Lung (tissue), 12 donors: Measurements from ENCODE around the gene SAT2. TPM values are rescaled to one million over a fixed set of nuclear protein-coding genes. Genes with fewer than 3 reads are reported as not detected.

Experiments
- ATAC-seq: fragments of 200-7000 bp; cut with Tn5 transposase; one replicate; pipeline ENCODE4 v1.9.1; 2020; ENCODE audit warnings: moderate number of reproducible peaks; ENCODE audit not compliant: insufficient read depth, low FRiP score
- DNase-seq, 3 donors: peaks; one replicate each; pipeline ENCODE4 v3.0.0-alpha.2; 2013 to 2017
- H3K27ac ChIP-seq, 2 donors: one replicate each; pipeline ENCODE4 v1.5.1; 2013; ENCODE audit warnings: mild to moderate bottlenecking in 2 of 2, moderate library complexity in 2 of 2, control low read depth in 1 of 2, inconsistent platforms in 1 of 2, low read depth in 1 of 2, low read length in 1 of 2
- H3K27me3 ChIP-seq, 3 donors: one replicate each; pipeline ENCODE4 v1.5.1; 2013; ENCODE audit warnings: low read length in 2 of 3; ENCODE audit not compliant: control insufficient read depth in 3 of 3, insufficient read depth in 3 of 3
- H3K36me3 ChIP-seq, 4 donors: one replicate each; pipeline ENCODE4 v1.5.1; 2013; ENCODE audit warnings: low read length in 4 of 4, mild to moderate bottlenecking in 1 of 4, moderate library complexity in 1 of 4; ENCODE audit not compliant: control insufficient read depth in 4 of 4, insufficient read depth in 4 of 4
- H3K4me1 ChIP-seq, 5 donors: one replicate each; pipeline ENCODE4 v1.5.1; 2013; ENCODE audit warnings: low read length in 5 of 5, mild to moderate bottlenecking in 2 of 5, moderate library complexity in 1 of 5; ENCODE audit not compliant: control insufficient read depth in 5 of 5, insufficient read depth in 5 of 5
- H3K4me3 ChIP-seq: one replicate; pipeline ENCODE4 v1.5.1; 2013; ENCODE audit warnings: mild to moderate bottlenecking, control low read depth, moderate library complexity
- H3K9ac ChIP-seq, 2 donors: one replicate each; pipeline ENCODE4 v1.5.1; 2013; ENCODE audit warnings: low read length in 2 of 2, control low read depth in 1 of 2; ENCODE audit not compliant: insufficient read depth in 1 of 2
- H3K9me3 ChIP-seq, 4 donors: one replicate each; pipeline ENCODE4 v1.5.1; 2013; ENCODE audit warnings: low read length in 3 of 4, mild to moderate bottlenecking in 1 of 4, moderate library complexity in 1 of 4; ENCODE audit not compliant: control insufficient read depth in 4 of 4, insufficient read depth in 3 of 4
- WGBS, 2 donors: extraction: QIAGEN DNeasy Blood & Tissue Kit; methylation state at CpG; one replicate each; pipeline ENCODE4 v1.1.7; 2013; 5-methylcytosine and 5-hydroxymethylcytosine counted together
- polyA plus RNA-seq, 2 donors: library from polyadenylated mRNA; stranded (reverse); fragments of 200-250 nt; gene quantifications; one replicate each; pipeline ENCODE4 v1.2.1, GENCODE V29; 2013
- total RNA-seq, 2 donors: library from RNA; depleted of rRNA in 1 of 2; stranded (reverse); fragments of >200 nt in 1 of 2; gene quantifications; one replicate each; pipeline ENCODE4 v1.2.1, GENCODE V29; 2014 to 2021
- TF ChIP-seq, protein P1 (sequence below): IDR thresholded peaks from 2 replicates; pipeline ENCODE4 v1.5.1; 2012; ENCODE audit warnings: mild to moderate bottlenecking; ENCODE audit errors: control extremely low read depth, extremely low read depth
- donor health status: control.
- donor health status: control.
- donor health status: Bipolar disorder and iron deficiency.
- donor health status: healthy.
- donor health status: DM: yes; HTN: yes; CAD: no.

Gene SAT2
- total and polyA plus RNA-seq, 4 donors = 50.7 to 168 (median 89.5) TPM

- Histone ChIP-seq H3K27ac (no peak overlapping the region), H3K9ac (no peak overlapping the region), H3K4me1 (peaks cover 0 to 7% (median 0%) of the 10 kb centered on the region in 5 donors), H3K27me3 (no peaks in the 10 kb centered on the region), H3K4me3 (no peak overlapping the region), H3K9me3 (no peaks in the 10 kb centered on the region), H3K36me3 (no peaks in the 10 kb centered on the region)
- DNase-seq = peak; percentile 84 to 87 (median 87)
- TF ChIP-seq, protein P1, sequence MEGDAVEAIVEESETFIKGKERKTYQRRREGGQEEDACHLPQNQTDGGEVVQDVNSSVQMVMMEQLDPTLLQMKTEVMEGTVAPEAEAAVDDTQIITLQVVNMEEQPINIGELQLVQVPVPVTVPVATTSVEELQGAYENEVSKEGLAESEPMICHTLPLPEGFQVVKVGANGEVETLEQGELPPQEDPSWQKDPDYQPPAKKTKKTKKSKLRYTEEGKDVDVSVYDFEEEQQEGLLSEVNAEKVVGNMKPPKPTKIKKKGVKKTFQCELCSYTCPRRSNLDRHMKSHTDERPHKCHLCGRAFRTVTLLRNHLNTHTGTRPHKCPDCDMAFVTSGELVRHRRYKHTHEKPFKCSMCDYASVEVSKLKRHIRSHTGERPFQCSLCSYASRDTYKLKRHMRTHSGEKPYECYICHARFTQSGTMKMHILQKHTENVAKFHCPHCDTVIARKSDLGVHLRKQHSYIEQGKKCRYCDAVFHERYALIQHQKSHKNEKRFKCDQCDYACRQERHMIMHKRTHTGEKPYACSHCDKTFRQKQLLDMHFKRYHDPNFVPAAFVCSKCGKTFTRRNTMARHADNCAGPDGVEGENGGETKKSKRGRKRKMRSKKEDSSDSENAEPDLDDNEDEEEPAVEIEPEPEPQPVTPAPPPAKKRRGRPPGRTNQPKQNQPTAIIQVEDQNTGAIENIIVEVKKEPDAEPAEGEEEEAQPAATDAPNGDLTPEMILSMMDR = no peak
- 26 to 46% methylated on average over 5 of the region's 5 CpGs for WGBS, 2 donors
- ATAC-seq = no peak
These were observed 6.8 kb upstream of the SAT2 start for GRCh38 chr17:7634384-7634783.

DNA sequence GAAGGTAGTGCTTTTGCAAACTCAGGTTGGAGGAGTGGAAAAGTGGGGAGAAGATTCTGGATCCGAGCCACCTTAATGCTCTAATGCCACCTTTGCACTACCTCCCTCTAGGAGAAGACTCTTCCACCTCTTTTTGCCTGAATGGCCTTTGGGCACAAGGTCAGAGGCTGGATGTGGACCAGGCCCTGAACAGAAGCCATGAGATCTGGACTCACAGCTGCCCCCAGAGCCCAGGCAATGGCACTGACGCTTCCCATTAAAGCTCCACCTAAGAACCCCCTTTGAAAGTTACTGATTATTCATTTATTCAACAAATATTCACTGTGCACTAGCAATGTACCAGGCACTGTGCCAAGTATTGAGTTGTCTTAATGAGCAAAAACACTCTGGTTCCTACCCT lies 5.5 kb upstream of the SAT2 start:
- no peak for ATAC-seq
- WGBS, 2 donors = 85 to 91% methylated on average over 2 of the region's 2 CpGs

DNA sequence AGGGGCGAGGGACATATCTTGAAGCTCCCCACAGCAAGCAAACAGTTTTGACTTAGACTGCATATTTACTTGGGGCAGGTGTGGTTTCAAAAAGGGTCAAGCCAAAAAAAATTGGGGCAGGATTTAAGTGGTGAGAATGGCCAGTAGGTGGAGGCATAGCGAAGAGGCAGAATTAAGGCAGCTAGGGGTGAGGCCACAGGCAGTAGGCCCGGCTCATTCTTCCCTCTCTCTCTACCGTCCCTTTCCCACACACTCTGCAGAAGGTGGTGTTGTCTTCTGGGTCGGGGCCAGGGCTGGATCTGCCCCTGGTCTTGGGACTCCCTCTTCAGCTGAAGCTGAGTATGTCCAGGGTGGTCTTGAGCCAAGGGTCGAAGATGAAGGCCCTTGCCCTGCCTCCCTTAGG lies 4.9 kb upstream of the SAT2 start:
- H3K9me3 ChIP-seq = no peaks in the 10 kb centered on the region
- no peak overlapping the region for H3K9ac ChIP-seq
- no peak for ATAC-seq
- H3K4me1 ChIP-seq = peaks cover 0 to 13% (median 0%) of the 10 kb centered on the region in 5 donors
- no peak overlapping the region for H3K4me3 ChIP-seq
- H3K27me3 ChIP-seq = no peaks in the 10 kb centered on the region
- H3K36me3 ChIP-seq = no peaks in the 10 kb centered on the region
- TF ChIP-seq, protein P1 = no peak
- H3K27ac ChIP-seq = no peak overlapping the region
- 42 to 46% methylated on average over 6 of the region's 6 CpGs for WGBS, 2 donors
- DNase-seq = peak in 2 of 3 donors; percentile 23 to 40

More for the DNA sequence above, 5.5 kb upstream of the SAT2 start:
- H3K27ac ChIP-seq = no peak overlapping the region
- H3K9ac ChIP-seq = no peak overlapping the region
- H3K27me3 ChIP-seq = no peaks in the 10 kb centered on the region
- H3K36me3 ChIP-seq = no peaks in the 10 kb centered on the region
- TF ChIP-seq, protein P1 = no peak
- H3K4me1 ChIP-seq = peaks cover 0 to 9% (median 0%) of the 10 kb centered on the region in 5 donors
- no peaks in the 10 kb centered on the region for H3K9me3 ChIP-seq
- no peak overlapping the region for H3K4me3 ChIP-seq
- DNase-seq = no peak
